SW 1271 (cell line): ENCODE results near the gene CAGE1.
A peak's percentile ranks its signal among the peaks of the same experiment; 100 is the strongest.

Source experiments
- DNase-seq, 2 experiments: peaks; one replicate each; lab custom pipeline; 2025; lab: John Stamatoyannopoulos, UW

The CAGE1 gene

GRCh38 chr6:7389451-7390225, at the start of gene CAGE1, which contains the start of gene RIOK1:
CAGE1 (minus strand) TSS chr6:7389742; CDS start chr6:7387173, 2,569 bp downstream.
RIOK1 (plus strand) TSS chr6:7389808; CDS start chr6:7390003, 195 bp downstream.
- peak; percentile 89 to 96 for DNase-seq

GRCh38 chr6:7439228-7439627, 49.7 kb upstream of the CAGE1 start:
- DNase-seq: no peak

DNA sequence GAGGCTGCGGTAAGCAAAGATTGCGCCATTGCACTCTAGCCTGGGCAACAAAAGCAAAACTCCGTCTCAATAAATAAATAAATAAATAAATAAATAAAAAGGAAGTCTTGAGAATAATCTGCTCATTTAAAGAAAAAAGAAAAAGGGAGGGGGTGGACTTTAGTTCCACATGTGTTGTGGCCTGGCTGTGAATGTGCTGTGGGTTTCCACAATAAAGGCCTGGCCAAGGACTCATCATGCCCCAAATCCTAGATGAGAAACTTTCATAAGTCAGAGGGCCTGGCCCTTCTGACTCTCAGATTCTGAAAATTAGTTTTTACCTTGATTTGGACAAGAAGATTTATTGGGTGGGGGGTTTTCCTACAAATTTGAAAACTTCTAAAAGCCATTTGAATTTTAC, 48.5 kb upstream of the CAGE1 start:
- DNase-seq: no peak

DNA sequence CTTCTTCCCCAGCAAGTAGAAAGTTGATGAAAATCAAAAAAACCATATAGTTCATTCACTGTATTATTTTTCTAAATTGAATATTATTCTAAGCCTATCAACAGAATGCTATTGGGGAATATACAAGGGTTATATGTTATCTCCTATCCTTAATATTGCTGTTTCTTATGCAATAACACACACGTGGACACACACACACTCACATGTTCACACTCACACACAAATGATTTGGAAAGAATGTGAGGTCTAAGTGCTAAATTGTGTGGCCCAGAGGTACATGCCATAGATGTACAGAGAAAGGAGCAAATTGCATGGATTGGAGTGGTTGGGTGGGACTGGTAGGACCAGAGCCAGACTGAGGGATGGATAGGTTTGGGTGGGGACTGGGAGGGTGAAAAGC, 45.1 kb upstream of the CAGE1 start:
- DNase-seq: no peak

DNA sequence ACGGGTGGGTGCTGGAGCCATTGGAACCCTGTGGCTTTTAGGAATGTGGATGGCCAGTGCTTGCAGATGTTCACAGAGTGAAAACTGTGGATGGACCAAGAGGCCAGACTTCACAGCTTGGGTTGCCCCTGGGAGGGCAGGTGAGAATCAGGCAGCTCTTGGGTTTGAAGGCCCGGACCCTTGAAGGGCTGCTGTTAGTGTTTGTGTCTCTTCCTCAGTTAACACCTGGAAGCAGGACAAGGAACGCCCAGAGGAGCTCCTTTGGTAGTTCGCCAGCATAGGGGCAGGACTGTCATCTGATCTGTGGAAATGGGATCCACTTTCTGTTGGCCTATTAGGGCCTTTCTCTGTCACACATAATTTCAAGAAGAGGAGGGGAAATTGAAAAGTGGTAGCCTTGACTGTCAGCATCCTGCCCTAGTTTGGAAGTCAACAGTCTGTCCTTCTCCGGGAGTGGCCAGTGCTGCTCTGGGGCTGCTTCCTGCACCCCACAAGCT, 43.6 kb upstream of the CAGE1 start:
- no peak for DNase-seq

- no peak for DNase-seq
Observed at GRCh38 chr6:7432391-7433120, 43.0 kb upstream of the CAGE1 start.

GRCh38 chr6:7431674-7432390, 42.3 kb upstream of the CAGE1 start:
- DNase-seq: no peak

GRCh38 chr6:7431313-7431673, 41.8 kb upstream of the CAGE1 start:
- no peak for DNase-seq

GRCh38 chr6:7426447-7427169, 37.1 kb upstream of the CAGE1 start:
- no peak for DNase-seq

GRCh38 chr6:7425808-7426190, 36.3 kb upstream of the CAGE1 start:
- no peak for DNase-seq

- DNase-seq: no peak
Observed at GRCh38 chr6:7424967-7425807, 35.6 kb upstream of the CAGE1 start.

DNA sequence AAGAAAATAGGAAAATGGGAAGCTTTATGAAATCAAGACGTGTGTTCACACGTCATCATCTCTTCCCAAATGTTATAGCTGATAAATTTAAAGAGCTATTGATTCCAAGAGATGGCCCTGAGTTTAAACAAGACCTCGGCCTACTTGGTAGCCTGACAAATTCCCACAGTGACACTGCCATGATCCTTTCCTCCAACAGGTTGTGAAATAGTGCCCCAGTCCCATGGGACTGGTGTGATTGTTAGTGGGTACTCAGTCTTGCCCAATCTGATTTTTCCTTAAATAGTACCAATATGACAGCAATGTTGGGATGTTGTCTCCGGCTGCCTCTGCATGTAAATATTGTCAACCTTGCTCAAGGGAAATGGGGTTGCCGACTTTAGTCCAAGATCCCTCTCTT, 34.5 kb upstream of the CAGE1 start:
- DNase-seq: no peak

GRCh38 chr6:7421066-7421465, 31.5 kb upstream of the CAGE1 start:
- no peak for DNase-seq

DNA sequence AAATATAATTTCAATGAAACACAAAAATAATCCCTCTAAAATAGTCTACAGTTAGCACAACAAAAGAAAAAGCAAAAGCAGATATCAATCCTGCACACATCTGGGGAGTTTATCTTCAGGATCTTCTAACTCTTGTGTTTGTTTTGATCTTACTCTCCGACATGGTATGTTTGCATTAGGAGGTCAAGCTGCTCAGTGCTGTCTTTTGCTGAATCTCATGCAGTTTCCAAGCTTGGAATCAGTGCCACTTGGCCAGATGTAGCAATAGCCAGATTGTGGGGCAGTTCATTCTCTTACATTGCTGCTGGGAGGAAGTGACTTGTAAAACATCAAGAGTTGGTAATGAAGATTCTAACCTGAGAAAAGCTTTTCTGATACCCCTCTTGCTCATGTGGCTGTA, 29.5 kb upstream of the CAGE1 start:
- DNase-seq: no peak

GRCh38 chr6:7418238-7418905, 28.8 kb upstream of the CAGE1 start:
- DNase-seq: no peak

DNA sequence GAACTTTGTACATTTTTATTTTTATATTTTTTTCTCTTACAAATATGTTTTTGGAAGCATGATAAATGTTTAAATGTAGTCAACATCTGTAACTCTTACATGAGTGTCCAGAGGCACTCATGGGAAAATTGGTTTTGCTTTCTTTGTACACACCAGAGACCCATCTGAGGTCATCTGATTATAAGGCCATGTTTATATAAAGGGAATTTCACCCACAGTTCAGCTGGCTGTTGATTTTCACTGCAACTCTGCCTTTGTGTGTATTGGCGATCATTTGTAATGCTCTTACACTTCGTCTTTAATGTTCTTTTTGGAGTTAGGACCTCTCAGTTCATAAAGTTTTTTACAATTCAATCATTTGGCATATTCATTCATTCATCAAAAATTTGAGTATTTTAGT, 28.1 kb upstream of the CAGE1 start:
- DNase-seq: no peak

GRCh38 chr6:7414811-7415210, 25.3 kb upstream of the CAGE1 start:
- DNase-seq: no peak

DNA sequence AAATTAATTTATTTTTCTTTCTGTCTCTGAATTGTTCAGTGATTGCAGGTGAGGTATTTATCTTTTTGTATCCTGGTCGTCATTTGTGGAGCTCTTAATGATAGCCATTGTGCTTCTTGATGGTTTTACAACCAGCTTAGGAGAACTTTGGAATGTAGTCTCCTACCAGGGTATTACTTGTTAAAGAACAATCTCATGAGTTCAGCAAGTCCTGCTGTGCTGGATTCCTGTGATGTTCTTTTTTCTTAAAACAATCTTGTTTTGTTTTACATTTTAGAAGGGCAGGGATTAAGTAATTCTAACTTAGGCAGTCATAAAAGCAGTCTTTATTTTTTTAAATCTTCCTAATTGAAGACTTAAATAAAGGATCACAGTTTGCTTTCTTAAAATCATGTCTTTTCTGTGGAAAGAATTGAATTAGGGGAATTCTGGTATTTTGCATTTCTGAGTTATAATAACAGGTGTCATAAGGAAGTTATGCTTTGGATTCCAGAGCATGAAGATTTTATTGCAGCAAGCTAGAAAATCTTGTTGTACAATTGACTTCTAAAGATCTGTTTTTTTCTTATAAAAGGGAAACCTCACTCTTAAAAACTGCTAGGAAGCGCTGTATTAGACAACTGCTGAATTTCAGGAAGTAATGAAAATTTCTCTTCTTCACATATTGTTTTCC, 23.7 kb upstream of the CAGE1 start:
- no peak for DNase-seq

GRCh38 chr6:7411328-7411727, 21.8 kb upstream of the CAGE1 start:
- DNase-seq: no peak

DNA sequence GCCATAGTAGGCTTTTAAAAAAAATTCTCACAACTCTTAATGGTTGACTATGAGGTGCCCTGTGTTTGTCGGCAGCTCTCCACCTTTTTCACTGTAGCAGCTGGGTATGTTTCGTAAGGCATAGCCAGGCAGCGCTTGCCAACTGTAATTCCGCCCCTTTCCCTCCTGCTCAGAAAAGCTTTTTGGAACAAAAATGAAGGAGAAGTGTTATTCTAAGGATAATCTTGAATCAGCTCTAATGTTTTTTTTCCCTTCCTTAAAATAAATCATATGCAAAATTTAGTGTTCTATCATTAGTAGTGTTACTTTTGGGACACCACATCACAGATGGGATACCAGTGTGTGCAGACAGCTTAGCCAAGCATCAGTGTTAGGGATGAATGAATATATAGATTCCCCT, 21.3 kb upstream of the CAGE1 start:
- DNase-seq: no peak
